K562 (cell line): Measurements from ENCODE around the gene PLOD1. TPM values are rescaled to one million over a fixed set of nuclear protein-coding genes. Genes with fewer than 3 reads are reported as not detected.

Source experiments
- ATAC-seq: fragments of 200-7000 bp; cut with Tn5 transposase; 3 replicates; pipeline ENCODE4 v1.9.1; 2020; ENCODE audit warnings: moderate library complexity
- BruUV-seq: library from RNA; stranded (reverse); fragments of 400-500 nt; replicated peaks from 2 replicates; lab custom pipeline; 2021; lab: Mats Ljungman, UMichigan
- CTCF ChIA-PET: fragments of 300-600 bp; formaldehyde crosslinking; extraction: SDS; loops from one replicate; lab custom pipeline; 2021; ENCODE audit warnings: low intra/inter-chr PET ratio; lab: Yijun Ruan, JAX
- POLR2A ChIA-PET: fragments of 300-600, 350-650 bp; sonication (Branson Sonifier 250); formaldehyde crosslinking; extraction: SDS; loops from one replicate; lab custom pipeline; 2021; ENCODE audit warnings: antibody characterized with exemption, inconsistent platforms; lab: Yijun Ruan, JAX
- DNase-seq, 4 experiments: peaks; one replicate each; pipeline versions ENCODE4 v3.0.0 to v3.0.0-alpha.2; 2011 to 2018; ENCODE audit warnings: low spot score in 3 of 4, mixed read lengths in 3 of 4; ENCODE audit errors: extremely low read depth in 1 of 4
- FAIRE-seq: peaks from 2 replicates; lab custom pipeline; 2011; peaks lifted over from hg19 to GRCh38; lab: Jason Lieb, UNC
- H2AFZ ChIP-seq: 2 replicates; pipeline ENCODE4 v1.6.0; 2011; ENCODE audit warnings: low read depth, low read length, control low read depth, inconsistent platforms
- H3K27ac ChIP-seq: fragments of 200-600 bp; 3 replicates; pipeline ENCODE4 v1.8.0; 2011; ENCODE audit warnings: low read depth, mild to moderate bottlenecking, control low read depth, inconsistent platforms, low read length, moderate library complexity, mixed read lengths; ENCODE audit errors: extremely low read depth
- H3K27me3 ChIP-seq, 2 experiments: fragments of 300-600 bp in 1 of 2; 2 replicates in 1 of 2; 3 replicates in 1 of 2; pipeline versions ENCODE4 v1.6.0 to v1.8.0; 2011; ENCODE audit warnings: inconsistent platforms in 2 of 2, low read length in 2 of 2, mild to moderate bottlenecking in 1 of 2, mixed read lengths in 1 of 2, moderate library complexity in 1 of 2; ENCODE audit not compliant: control insufficient read depth in 2 of 2, insufficient read depth in 2 of 2
- H3K36me3 ChIP-seq: fragments of 300-600 bp; 3 replicates; pipeline ENCODE4 v1.8.0; 2011; ENCODE audit warnings: mild to moderate bottlenecking, low read length, inconsistent platforms; ENCODE audit not compliant: control insufficient read depth, insufficient read depth
- H3K4me1 ChIP-seq, 2 experiments: fragments of 200-600 bp in 1 of 2; replicated peaks in 1 of 2; 2 replicates in 1 of 2; 3 replicates in 1 of 2; pipeline versions ENCODE4 v1.5.1 to v1.8.0; 2011; ENCODE audit warnings: inconsistent platforms in 2 of 2, low read length in 2 of 2, mild to moderate bottlenecking in 1 of 2, mixed read lengths in 1 of 2, moderate library complexity in 1 of 2; ENCODE audit not compliant: control insufficient read depth in 2 of 2, insufficient read depth in 2 of 2
- H3K4me2 ChIP-seq: 2 replicates; pipeline ENCODE4 v1.6.1; 2011; ENCODE audit warnings: low read length, control low read depth, inconsistent platforms, mixed read lengths; ENCODE audit not compliant: insufficient read depth
- H3K4me3 ChIP-seq: fragments of 200-600 bp; sonication (generic), shearing (Covaris generic); 2 replicates; pipeline ENCODE4 v1.5.1; 2016; ENCODE audit warnings: control low read depth, inconsistent platforms
- H3K79me2 ChIP-seq: fragments of 200-600 bp; 3 replicates; pipeline ENCODE4 v1.8.0; 2011; ENCODE audit warnings: low read length, inconsistent platforms; ENCODE audit not compliant: control insufficient read depth, insufficient read depth
- H3K9ac ChIP-seq, 2 experiments: 2 replicates each; pipeline versions ENCODE4 v1.6.0 to v1.6.1; 2011; ENCODE audit warnings: low read depth in 2 of 2, low read length in 2 of 2, control low read depth in 1 of 2, inconsistent platforms in 1 of 2, mild to moderate bottlenecking in 1 of 2, mixed read lengths in 1 of 2; ENCODE audit not compliant: insufficient read depth in 1 of 2
- H3K9me1 ChIP-seq: one replicate; pipeline ENCODE4 v1.6.0; 2011; ENCODE audit warnings: inconsistent platforms, mild to moderate bottlenecking, low read length, moderate library complexity; ENCODE audit not compliant: control insufficient read depth, insufficient read depth
- H3K9me3 ChIP-seq: replicated peaks from 2 replicates; pipeline ENCODE4 v1.5.1; 2011; ENCODE audit warnings: low read depth, low read length, inconsistent platforms; ENCODE audit not compliant: control insufficient read depth, insufficient read depth
- H4K20me1 ChIP-seq: replicated peaks from 2 replicates; pipeline ENCODE4 v1.6.1; 2011; ENCODE audit warnings: low read length, inconsistent platforms, mixed read lengths; ENCODE audit not compliant: control insufficient read depth, insufficient read depth
- GATA2 ChIP-seq: sonication (generic); formaldehyde crosslinking; IDR thresholded peaks from 2 replicates; pipeline ENCODE4 v1.4.0; 2020; ENCODE audit warnings: mild to moderate bottlenecking, missing genetic modification reagents
- ZNF274 ChIP-seq: IDR thresholded peaks from 2 replicates; pipeline ENCODE4 v1.6.1; 2011; ENCODE audit warnings: low read depth, mild to moderate bottlenecking, low read length, moderate library complexity, borderline replicate concordance
- ZNF589 ChIP-seq: fragments of 200-800 bp; sonication (Bioruptor generic); IDR thresholded peaks from 2 replicates; pipeline ENCODE4 v1.6.1; 2016; ENCODE audit warnings: low read depth, missing genetic modification characterization, missing compliant biosample characterization
- ZSCAN29 ChIP-seq: fragments of 450-650 bp; IDR thresholded peaks from 2 replicates; pipeline ENCODE4 v1.6.1; 2017
- WGBS: fragments of 100-300 bp; shearing (Covaris generic); methylation state at CpG from one replicate; pipeline ENCODE4 v1.1.6; 2016; ENCODE audit warnings: low coverage, mixed read lengths; ENCODE audit not compliant: insufficient coverage; ENCODE audit errors: missing lambda C conversion rate; 5-methylcytosine and 5-hydroxymethylcytosine counted together
- in situ Hi-C: fragments of 300-500 bp; cut with MboI; formaldehyde crosslinking; loops from 4 replicates; pipeline ENCODE4 v1.15.0; 2018; ENCODE audit warnings: inconsistent platforms, mixed read lengths
- intact Hi-C: fragments of 100-400 bp; cut with micrococcal nuclease; formaldehyde crosslinking; loops from 2 replicates; pipeline ENCODE4 v1.14.2; 2022
- polyA plus RNA-seq, 8 experiments: library from polyadenylated mRNA; depleted of rRNA in 4 of 8; stranded (reverse) in 5 of 8; unstranded in 3 of 8; fragments of >200 nt; fragmentation: Nextera tagmentation in 2 of 8; fragmentation: Illumina TruSeq in 1 of 8; extraction: Ambion mirVana in 2 of 8; extraction: Trizol in 1 of 8; gene quantifications; 2 replicates each; pipeline versions ENCODE4 v1.2.1 to v1.2.3, GENCODE V29; 2011 to 2014; ENCODE audit warnings: inconsistent platforms in 1 of 8, missing spikeins in 1 of 8
- total RNA-seq, 7 experiments: library from RNA; depleted of rRNA in 6 of 7; stranded (reverse); fragments of >200 nt in 6 of 7; fragmentation: Illumina TruSeq in 2 of 7; extraction: Trizol in 2 of 7; gene quantifications; 2 replicates each; pipeline versions ENCODE4 v1.2.1 to v1.2.3, GENCODE V29; 2011 to 2021; ENCODE audit warnings: low replicate concordance in 1 of 7

The PLOD1 gene
- total and polyA plus RNA-seq, 9 of the 15 experiments (the other 6 are each of a cell fraction or from before 2014, with no cell fraction given): 16.6 to 90.8 (median 52.7) TPM

- in situ Hi-C loops: no loop called here
- BruUV-seq: no TSS peak
- ChIA-PET CTCF (no interaction called here), POLR2A (interaction anchor here (1.2 to 8.1 kb wide), 4 partner anchors 12 to 76 kb away, joined by 3 to 141 read pairs (median 6); partner anchors contain the start of gene MIIP)
- H2AFZ ChIP-seq: no peak overlapping the region
- no peak overlapping the region for H3K9ac ChIP-seq
- peaks cover 97% of the 10 kb centered on the region for H3K79me2 ChIP-seq
- H3K4me1 ChIP-seq: peaks cover 24 to 38% of the 10 kb centered on the region in 2 experiments; a peak in 4 of 5 replicates
- H3K36me3 ChIP-seq: peaks cover 84% of the 10 kb centered on the region
- H3K4me3 ChIP-seq: no peak overlapping the region
- peaks cover 13% of the 10 kb centered on the region for H3K9me1 ChIP-seq
- H4K20me1 ChIP-seq: peaks cover 34% of the 10 kb centered on the region
- intact Hi-C loops: loop anchor here (10.0 kb wide), 1 partner anchor 230 kb away; no protein-coding TSS in a partner anchor
- no peak overlapping the region for H3K27ac ChIP-seq
- no peaks in the 10 kb centered on the region for H3K9me3 ChIP-seq
- H3K4me2 ChIP-seq: no peak overlapping the region
- 92% methylated on average over 2 of the region's 3 CpGs for WGBS
- no peak for ATAC-seq
- H3K27me3 ChIP-seq: no peaks in the 10 kb centered on the region
- FAIRE-seq: no peak
- TF ChIP-seq ZSCAN29 (no peak), ZNF274 (no peak)
- DNase-seq: no peak
Measured at GRCh38 chr1:11985171-11985570, 50.7 kb downstream of the PLOD1 start.

DNA sequence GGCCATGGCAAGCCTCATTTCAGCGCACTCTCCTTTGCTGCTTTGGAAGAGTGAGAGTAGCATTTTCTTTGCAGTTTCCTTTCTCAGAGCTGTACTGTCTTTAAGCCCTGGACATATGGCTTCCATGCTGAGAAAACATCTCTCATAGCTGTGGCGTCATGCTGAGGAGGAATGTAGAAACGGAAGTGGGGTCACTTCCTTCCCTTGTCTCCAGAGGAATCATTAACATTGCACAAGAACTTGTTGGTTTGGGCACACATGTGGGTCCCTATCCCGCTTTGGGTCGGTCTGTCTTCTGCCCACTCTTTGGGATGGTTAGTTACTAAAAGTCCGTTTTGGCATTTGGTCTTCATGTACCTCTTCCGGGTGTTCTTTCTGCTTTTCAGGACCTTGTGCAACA lies 51.3 kb downstream of the PLOD1 start:
- TF ChIP-seq GATA2 (CRISPR knock-in tag) (no peak), ZNF589 (no peak)
- Histone ChIP-seq H3K27me3 (no peaks in the 10 kb centered on the region), H3K9me3 (no peaks in the 10 kb centered on the region), H3K4me1 (peaks cover 24 to 38% of the 10 kb centered on the region in 2 experiments; a peak in 4 of 5 replicates), H3K27ac (no peak overlapping the region), H3K9me1 (peaks cover 13% of the 10 kb centered on the region), H4K20me1 (peaks cover 34% of the 10 kb centered on the region), H2AFZ (no peak overlapping the region), H3K79me2 (peaks cover 98% of the 10 kb centered on the region), H3K4me3 (no peak overlapping the region), H3K4me2 (no peak overlapping the region), H3K9ac (no peak overlapping the region; a peak in 1 of 4 replicates), H3K36me3 (peaks cover 91% of the 10 kb centered on the region)
- intact Hi-C loops (loop anchor here (10.0 kb wide), 1 partner anchor 229 kb away; no protein-coding TSS in a partner anchor), in situ Hi-C loops (no loop called here)
- CTCF ChIA-PET: no interaction called here
- WGBS: 66% methylated on average over 7 of the region's 7 CpGs
- no peak for DNase-seq
- POLR2A ChIA-PET: interaction anchor here (0.6 to 8.1 kb wide), 4 partner anchors 11 to 77 kb away, joined by 3 to 141 read pairs (median 4); no protein-coding TSS in a partner anchor
- no peak for FAIRE-seq
- BruUV-seq: no TSS peak
- ATAC-seq: no peak
